Keratinocyte (primary cell): ENCODE measurements around the gene TAL1. TPM values are rescaled to one million over a fixed set of nuclear protein-coding genes. Genes with fewer than 3 reads are reported as not detected.

Experiments used
- DNase-seq: peaks from one replicate; pipeline ENCODE4 v3.0.0-alpha.2; 2011; ENCODE audit warnings: low read depth, missing footprints, low spot score
- FAIRE-seq: peaks from 2 replicates; lab custom pipeline; 2011; peaks lifted over from hg19 to GRCh38; lab: Jason Lieb, UNC
- H2AFZ ChIP-seq: 2 replicates; pipeline ENCODE4 v1.6.0; 2012; ENCODE audit warnings: low read length, control low read depth, inconsistent platforms; ENCODE audit not compliant: control insufficient read depth
- H3K27ac ChIP-seq: 2 replicates; pipeline ENCODE4 v1.5.1; 2011; ENCODE audit warnings: low read length; ENCODE audit not compliant: control insufficient read depth, insufficient read depth
- H3K27me3 ChIP-seq: 3 replicates; pipeline ENCODE4 v1.6.0; 2011; ENCODE audit warnings: low read length; ENCODE audit not compliant: control insufficient read depth, insufficient read depth; ENCODE audit errors: extremely low read depth
- H3K36me3 ChIP-seq, 2 experiments: 2 replicates in 1 of 2; 3 replicates in 1 of 2; pipeline ENCODE4 v1.5.1; 2011; ENCODE audit warnings: low read length in 2 of 2, mild to moderate bottlenecking in 1 of 2; ENCODE audit not compliant: control insufficient read depth in 2 of 2, insufficient read depth in 2 of 2; ENCODE audit errors: extremely low read depth in 1 of 2
- H3K4me1 ChIP-seq: 3 replicates; pipeline ENCODE4 v1.5.1; 2011; ENCODE audit warnings: low read length; ENCODE audit not compliant: control insufficient read depth, insufficient read depth; ENCODE audit errors: extremely low read depth
- H3K4me2 ChIP-seq: 3 replicates; pipeline ENCODE4 v1.6.0; 2011; ENCODE audit warnings: low read depth, low read length; ENCODE audit not compliant: control insufficient read depth, insufficient read depth; ENCODE audit errors: extremely low read depth
- H3K4me3 ChIP-seq, 3 experiments: fragments of 200-600 bp in 1 of 3; sonication (generic) in 1 of 3; 2 replicates in 2 of 3; 3 replicates in 1 of 3; pipeline ENCODE4 v1.5.1; 2011 to 2016; ENCODE audit warnings: low read length in 3 of 3, mild to moderate bottlenecking in 3 of 3, control low read depth in 2 of 3, inconsistent platforms in 1 of 3, low read depth in 1 of 3, mixed read lengths in 1 of 3, mixed run types in 1 of 3, moderate library complexity in 1 of 3; ENCODE audit not compliant: control insufficient read depth in 2 of 3, insufficient read depth in 2 of 3; ENCODE audit errors: extremely low read depth in 1 of 3
- H3K79me2 ChIP-seq: 2 replicates; pipeline ENCODE4 v1.6.0; 2012; ENCODE audit warnings: low read length; ENCODE audit not compliant: control insufficient read depth, insufficient read depth
- H3K9ac ChIP-seq: 3 replicates; pipeline ENCODE4 v1.6.0; 2011; ENCODE audit warnings: low read length; ENCODE audit not compliant: control insufficient read depth, insufficient read depth; ENCODE audit errors: extremely low read depth
- H3K9me1 ChIP-seq: 3 replicates; pipeline ENCODE4 v1.6.0; 2011; ENCODE audit warnings: low read length; ENCODE audit not compliant: control insufficient read depth, insufficient read depth; ENCODE audit errors: extremely low read depth
- H3K9me3 ChIP-seq: 2 replicates; pipeline ENCODE4 v1.5.1; 2012; ENCODE audit warnings: low read depth, low read length; ENCODE audit not compliant: control insufficient read depth
- H4K20me1 ChIP-seq: 3 replicates; pipeline ENCODE4 v1.6.0; 2011; ENCODE audit warnings: low read length; ENCODE audit not compliant: control insufficient read depth, insufficient read depth; ENCODE audit errors: extremely low read depth
- CTCF ChIP-seq, 3 experiments: IDR thresholded peaks in 1 of 3; conservative IDR thresholded peaks in 1 of 3; optimal IDR thresholded peaks in 1 of 3; 2 replicates in 2 of 3; 3 replicates in 1 of 3; pipeline versions ENCODE3 to v1.5.1; 2011; ENCODE audit warnings: low read length in 3 of 3, mild to moderate bottlenecking in 3 of 3, moderate library complexity in 2 of 3, control low read depth in 1 of 3, inconsistent platforms in 1 of 3; ENCODE audit not compliant: insufficient read depth in 2 of 3; ENCODE audit errors: extremely low read depth in 1 of 3
- EZH2 ChIP-seq: IDR thresholded peaks from one replicate; pipeline ENCODE4 v1.6.1; 2012; ENCODE audit warnings: inconsistent platforms, mild to moderate bottlenecking, low read length, moderate library complexity
- dilution Hi-C: fragments of 300-500 bp; cut with MboI; formaldehyde crosslinking; loops from one replicate; pipeline ENCODE4 v1.7.0; 2020; ENCODE audit warnings: low sequenced_read_pairs; ENCODE audit not compliant: extremely low pct_ligation_motif_present
- polyA plus RNA-seq, 5 experiments: library from polyadenylated mRNA; depleted of rRNA in 3 of 5; stranded (reverse) in 3 of 5; stranded (forward) in 1 of 5; unstranded in 1 of 5; fragments of >200 nt; gene quantifications; 1 replicate in 1 of 5; 2 replicates in 3 of 5; 3 replicates in 1 of 5; pipeline versions ENCODE4 v1.2.1 to v1.2.3, GENCODE V29; 2011 to 2012; ENCODE audit warnings: missing spikeins in 2 of 5, low read depth in 1 of 5, low replicate concordance in 1 of 5

The TAL1 gene
- polyA plus RNA-seq, 1 donor (not counting 4 experiments of a cell fraction or from before 2014, with no cell fraction given): not detected

GRCh38 chr1:47182676-47183235 lies 49.3 kb downstream of the TAL1 start:
- dilution Hi-C loops: no loop called here
- H3K4me1 ChIP-seq: peaks cover 7% of the 10 kb centered on the region
- no peaks in the 10 kb centered on the region for H3K9me1 ChIP-seq
- H4K20me1 ChIP-seq: no peaks in the 10 kb centered on the region
- H3K9ac ChIP-seq: no peak overlapping the region
- H3K27ac ChIP-seq: no peak overlapping the region
- no peaks in the 10 kb centered on the region for H3K27me3 ChIP-seq
- no peak overlapping the region for H3K4me2 ChIP-seq
- no peaks in the 10 kb centered on the region for H3K79me2 ChIP-seq
- H2AFZ ChIP-seq: no peak overlapping the region
- TF ChIP-seq EZH2 (no peak), CTCF (optimal IDR thresholded peaks at IDR 0.05 in 1 of 3, IDR thresholded peaks at IDR 0.05 in 1 of 3, conservative IDR thresholded peaks at IDR 0.05 in 1 of 3; ENCODE audit: extremely low read depth in 1 of 3, insufficient read depth in 2 of 3, low read length in 3 of 3) (no peak)
- no peak overlapping the region for H3K4me3 ChIP-seq
- no peak for FAIRE-seq
- DNase-seq: no peak
- no peaks in the 10 kb centered on the region for H3K36me3 ChIP-seq
- no peaks in the 10 kb centered on the region for H3K9me3 ChIP-seq

DNA sequence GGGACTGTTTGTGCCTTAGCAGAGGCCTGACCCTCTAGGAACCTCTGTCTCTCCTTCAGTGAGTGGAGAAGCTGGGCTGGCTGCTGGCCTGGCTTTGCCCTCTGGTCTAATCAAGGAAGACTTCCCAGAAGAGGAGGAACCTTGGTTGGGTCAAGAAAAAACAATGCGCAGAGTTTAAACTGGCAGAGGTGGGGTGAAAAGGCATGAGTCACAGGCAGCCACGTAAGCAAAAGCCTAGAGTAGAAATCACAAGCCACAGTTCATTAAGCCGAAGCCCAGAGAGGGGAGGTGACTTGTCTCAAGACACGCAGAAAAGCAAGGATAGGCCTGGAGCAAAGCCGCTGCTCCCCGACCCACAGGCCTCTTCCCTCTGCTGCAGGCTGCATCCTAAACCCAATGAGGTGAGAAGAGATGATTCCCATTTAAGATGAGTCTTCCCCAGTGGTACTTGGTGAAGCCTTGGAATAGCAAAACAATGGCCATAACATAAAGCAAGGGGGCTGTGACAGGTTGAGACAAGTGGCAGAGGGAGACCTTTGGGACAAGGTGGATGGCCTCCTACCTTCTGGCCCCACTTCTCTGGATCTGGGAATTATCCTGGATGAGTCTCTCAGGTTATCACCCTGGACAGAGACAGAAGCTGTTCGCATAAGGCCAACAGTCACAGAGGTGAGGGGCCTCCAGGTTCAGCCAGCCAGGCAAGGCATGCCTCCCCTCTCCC lies 49.9 kb downstream of the TAL1 start:
- no peak for DNase-seq
- TF ChIP-seq EZH2 (no peak), CTCF (optimal IDR thresholded peaks at IDR 0.05 in 1 of 3, IDR thresholded peaks at IDR 0.05 in 1 of 3, conservative IDR thresholded peaks at IDR 0.05 in 1 of 3; ENCODE audit: extremely low read depth in 1 of 3, insufficient read depth in 2 of 3, low read length in 3 of 3) (no peak)
- Histone ChIP-seq H4K20me1 (no peaks in the 10 kb centered on the region), H3K4me1 (peaks cover 7% of the 10 kb centered on the region), H3K27me3 (no peaks in the 10 kb centered on the region), H3K9ac (no peak overlapping the region), H3K4me2 (no peak overlapping the region), H3K9me1 (no peaks in the 10 kb centered on the region), H3K4me3 (no peak overlapping the region), H2AFZ (no peak overlapping the region), H3K79me2 (no peaks in the 10 kb centered on the region), H3K9me3 (no peaks in the 10 kb centered on the region), H3K36me3 (no peaks in the 10 kb centered on the region), H3K27ac (no peak overlapping the region)
- dilution Hi-C loops: no loop called here
- FAIRE-seq: no peak
